A549 (cell line): ENCODE results near the gene TMEM232. TPM values are rescaled to one million over a fixed set of nuclear protein-coding genes. Genes with fewer than 3 reads are reported as not detected.

Experiments
- ATAC-seq, 2 experiments: fragments of 200-7000 bp in 1 of 2; fragments of >200 bp in 1 of 2; cut with Nextera tagmentation in 1 of 2; cut with Tn5 transposase in 1 of 2; 3 replicates each; pipeline versions ENCODE4 v1.8.0 to v1.9.1; 2018 to 2020; ENCODE audit warnings: mild to moderate bottlenecking in 1 of 2, moderate library complexity in 1 of 2
- CTCF ChIA-PET: fragments of 300-600 bp; sonication (Branson Sonifier 250); formaldehyde crosslinking; extraction: SDS; loops from one replicate; lab custom pipeline; 2021; ENCODE audit warnings: antibody characterized with exemption, inconsistent platforms; lab: Yijun Ruan, JAX
- POLR2A ChIA-PET: fragments of 350-600 bp; formaldehyde crosslinking; extraction: SDS; loops from one replicate; lab custom pipeline; 2021; ENCODE audit warnings: antibody characterized with exemption, inconsistent platforms; lab: Yijun Ruan, JAX
- DNase-seq, 2 experiments: peaks; one replicate each; pipeline versions ENCODE4 v3.0.0 to v3.0.0-alpha.2; 2011 to 2016; ENCODE audit warnings: low read depth in 1 of 2, low spot score in 1 of 2
- FAIRE-seq: peaks from 2 replicates; lab custom pipeline; 2011; peaks lifted over from hg19 to GRCh38; lab: Jason Lieb, UNC
- H3K27ac ChIP-seq, 2 experiments: fragments of >200 bp; sonication (Bioruptor Twin); formaldehyde crosslinking; 3 replicates each; pipeline ENCODE4 v1.5.1; 2016 to 2017
- H3K4me1 ChIP-seq: fragments of >200 bp; sonication (Bioruptor Twin); formaldehyde crosslinking; 3 replicates; pipeline ENCODE4 v1.6.1; 2016
- H3K4me2 ChIP-seq: fragments of >200 bp; sonication (Bioruptor Twin); formaldehyde crosslinking; 3 replicates; pipeline ENCODE4 v1.6.1; 2016
- H3K4me3 ChIP-seq: fragments of >200 bp; sonication (Bioruptor Twin); formaldehyde crosslinking; 3 replicates; pipeline ENCODE4 v1.5.1; 2016
- H3K9me3 ChIP-seq: fragments of >200 bp; sonication (Bioruptor Twin); formaldehyde crosslinking; 3 replicates; pipeline ENCODE4 v1.6.1; 2016
- CBX8 ChIP-seq: fragments of 200-600 bp; sonication (generic); IDR thresholded peaks from 2 replicates; pipeline ENCODE4 v1.6.1; 2016
- CHD2 ChIP-seq: fragments of 150-350 bp; IDR thresholded peaks from 2 replicates; pipeline ENCODE4 v1.6.1; 2014; ENCODE audit warnings: low read length; ENCODE audit not compliant: partially characterized antibody
- CHD4 ChIP-seq: fragments of 200-600 bp; sonication (generic); IDR thresholded peaks from 2 replicates; pipeline ENCODE4 v1.6.1; 2016; ENCODE audit warnings: antibody characterized with exemption, mild to moderate bottlenecking, borderline replicate concordance
- CTCF ChIP-seq: fragments of >200 bp; sonication (Bioruptor Twin); formaldehyde crosslinking; IDR thresholded peaks from 3 replicates; pipeline ENCODE4 v1.5.1; 2016
- EHF ChIP-seq: fragments of 250-450 bp; sonication (Bioruptor Pico); IDR thresholded peaks from 2 replicates; pipeline ENCODE4 v1.5.0; 2020; ENCODE audit warnings: mild to moderate bottlenecking
- EHMT2 ChIP-seq: fragments of 200-600 bp; sonication (generic); IDR thresholded peaks from 2 replicates; pipeline ENCODE4 v1.6.1; 2016; ENCODE audit warnings: antibody characterized with exemption, low read depth, mild to moderate bottlenecking, moderate library complexity
- EP300 ChIP-seq, 2 experiments: fragments of >200 bp; sonication (Bioruptor Twin); formaldehyde crosslinking; IDR thresholded peaks; 2 replicates in 1 of 2; 3 replicates in 1 of 2; pipeline ENCODE4 v1.6.1; 2016 to 2017
- FOSL2 ChIP-seq, 2 experiments: fragments of 450-650 bp in 1 of 2; fragments of >200 bp in 1 of 2; sonication (Bioruptor Twin) in 1 of 2; formaldehyde crosslinking; IDR thresholded peaks; 2 replicates each; pipeline versions ENCODE4 v1.5.0 to v1.6.1; 2016 to 2020; ENCODE audit warnings: mild to moderate bottlenecking in 1 of 2, moderate library complexity in 1 of 2
- GATA3 ChIP-seq: IDR thresholded peaks from 2 replicates; pipeline ENCODE4 v1.6.1; 2012; ENCODE audit warnings: borderline replicate concordance
- HDAC2 ChIP-seq: fragments of 200-600 bp; sonication (generic); IDR thresholded peaks from 2 replicates; pipeline ENCODE4 v1.6.1; 2016
- HES2 ChIP-seq: fragments of >200 bp; sonication (Bioruptor Twin); formaldehyde crosslinking; IDR thresholded peaks from 2 replicates; pipeline ENCODE4 v1.6.1; 2016
- HEYL ChIP-seq: fragments of 250-450 bp; sonication (Bioruptor Pico); IDR thresholded peaks from 2 replicates; pipeline ENCODE4 v1.8.0; 2021; ENCODE audit warnings: mild to moderate bottlenecking, moderate library complexity
- HOXB13 ChIP-seq: fragments of 250-450 bp; sonication (Bioruptor Pico); IDR thresholded peaks from 2 replicates; pipeline ENCODE4 v1.5.0; 2020; ENCODE audit warnings: low read depth, mild to moderate bottlenecking, moderate library complexity
- KDM5A ChIP-seq: fragments of 200-600 bp; sonication (generic); IDR thresholded peaks from 2 replicates; pipeline ENCODE4 v1.6.1; 2016; ENCODE audit warnings: antibody characterized with exemption, mild to moderate bottlenecking
- MYC ChIP-seq: IDR thresholded peaks from 2 replicates; pipeline ENCODE4 v1.6.1; 2012; ENCODE audit warnings: mild to moderate bottlenecking, inconsistent platforms, low read length, improper control_type of control experiment, borderline replicate concordance
- NFE2L2 ChIP-seq: fragments of 150-350 bp; conservative IDR thresholded peaks from 2 replicates; pipeline ENCODE4 v1.6.1; 2014; ENCODE audit warnings: low read length
- NR3C1 ChIP-seq: fragments of >200 bp; sonication (Bioruptor Twin); formaldehyde crosslinking; IDR thresholded peaks from 3 replicates; pipeline ENCODE4 v1.6.1; 2017
- PHF8 ChIP-seq: fragments of 200-600 bp; sonication (generic); IDR thresholded peaks from 2 replicates; pipeline ENCODE4 v1.6.1; 2016; ENCODE audit warnings: low read depth, mild to moderate bottlenecking, antibody characterized with exemption, moderate library complexity, borderline replicate concordance
- POLR2A ChIP-seq: IDR thresholded peaks from 2 replicates; pipeline ENCODE4 v1.6.1; 2012; ENCODE audit warnings: mild to moderate bottlenecking, low read length
- POLR2AphosphoS2 ChIP-seq: conservative IDR thresholded peaks from 2 replicates; pipeline ENCODE4 v1.6.1; 2012; ENCODE audit warnings: low read length, improper control_type of control experiment, inconsistent platforms
- RARB ChIP-seq: fragments of 250-450 bp; sonication (Bioruptor Pico); IDR thresholded peaks from 2 replicates; pipeline ENCODE4 v1.8.0; 2021; ENCODE audit warnings: mild to moderate bottlenecking, moderate library complexity
- SMC3 ChIP-seq: fragments of >200 bp; sonication (Bioruptor Twin); formaldehyde crosslinking; IDR thresholded peaks from 3 replicates; pipeline ENCODE4 v1.6.1; 2018; ENCODE audit warnings: inconsistent platforms
- TFCP2L1 ChIP-seq: fragments of 250-450 bp; sonication (Bioruptor Pico); IDR thresholded peaks from 2 replicates; pipeline ENCODE4 v1.5.0; 2021; ENCODE audit warnings: mild to moderate bottlenecking
- USF2 ChIP-seq: fragments of 450-650 bp; IDR thresholded peaks from 2 replicates; pipeline ENCODE4 v1.6.1; 2014; ENCODE audit warnings: antibody characterized with exemption
- ZNF302 ChIP-seq: fragments of 250-450 bp; sonication (Bioruptor Pico); IDR thresholded peaks from 2 replicates; pipeline ENCODE4 v1.9.0; 2021; ENCODE audit warnings: inconsistent platforms, mild to moderate bottlenecking, moderate library complexity
- WGBS: methylation state at CpG from one replicate; pipeline ENCODE4 v1.1.6; 2017; ENCODE audit errors: missing lambda C conversion rate; 5-methylcytosine and 5-hydroxymethylcytosine counted together
- polyA plus RNA-seq, 4 experiments: library from polyadenylated mRNA; depleted of rRNA in 3 of 4; stranded (reverse); fragments of >200 nt; fragmentation: RNase III in 1 of 4; extraction: RNeasy Plus Mini Kit Qiagen cat#74134 plus additional on column Dnase treatment in 1 of 4; gene quantifications; 2 replicates in 3 of 4; 3 replicates in 1 of 4; pipeline ENCODE4 v1.2.3, GENCODE V29; 2011 to 2017

Gene TMEM232
- polyA plus RNA-seq, 2 of the 4 experiments (the other 2 are of a cell fraction) = 0.12 to 0.39 TPM

GRCh38 chr5:110545716-110546115, 180.8 kb downstream of the TMEM232 start:
- DNase-seq (no peak), FAIRE-seq (no peak), ATAC-seq (no peak)
- CTCF ChIA-PET = no interaction called here
- no peaks in the 10 kb centered on the region for H3K4me1 ChIP-seq
- no peak overlapping the region for H3K4me3 ChIP-seq
- POLR2A ChIA-PET = no interaction called here
- no peak overlapping the region for H3K4me2 ChIP-seq
- TF ChIP-seq PHF8 (no peak), HES2 (no peak), HEYL (no peak), GATA3 (no peak), POLR2A (no peak), TFCP2L1 (no peak)
- H3K9me3 ChIP-seq = no peaks in the 10 kb centered on the region
- WGBS = 17% methylated on average over 1 of the region's 1 CpG
- H3K27ac ChIP-seq = no peak overlapping the region

GRCh38 chr5:110544603-110545002, 181.9 kb downstream of the TMEM232 start:
- DNase-seq (no peak), FAIRE-seq (no peak), ATAC-seq (no peak)
- WGBS = 39% methylated on average over 1 of the region's 1 CpG
- Histone ChIP-seq H3K4me3 (no peak overlapping the region), H3K4me1 (no peaks in the 10 kb centered on the region), H3K9me3 (no peaks in the 10 kb centered on the region), H3K4me2 (no peak overlapping the region), H3K27ac (no peak overlapping the region)
- TF ChIP-seq NR3C1 (no peak), FOSL2 (IDR thresholded peaks at IDR 0.05) (no peak), FOSL2 (CRISPR knock-in tag; IDR thresholded peaks at IDR 0.05) (no peak), EHF (CRISPR knock-in tag) (no peak), CHD2 (no peak), MYC (no peak), EP300 (IDR thresholded peaks at IDR 0.05) (no peak), CHD4 (no peak), POLR2AphosphoS2 (no peak), CTCF (no peak)
- POLR2A ChIA-PET = no interaction called here
- CTCF ChIA-PET = no interaction called here

- Histone ChIP-seq H3K4me2 (peak overlapping the region; percentile 28; the same call in 1 of the 3 replicates), H3K9me3 (no peaks in the 10 kb centered on the region), H3K27ac (no peak overlapping the region), H3K4me1 (no peaks in the 10 kb centered on the region), H3K4me3 (no peak overlapping the region)
- CTCF ChIA-PET = no interaction called here
- ATAC-seq (no peak), FAIRE-seq (no peak), DNase-seq (no peak)
- POLR2A ChIA-PET = no interaction called here
- no peak for TF ChIP-seq ZNF302
- no peak for TF ChIP-seq CHD2
- no peak for TF ChIP-seq KDM5A
- no peak for TF ChIP-seq HEYL
- TF ChIP-seq SMC3 = no peak
- TF ChIP-seq NFE2L2 = no peak
- no peak for TF ChIP-seq GATA3
- TF ChIP-seq HDAC2 = no peak
- no peak for TF ChIP-seq USF2
- TF ChIP-seq RARB = no peak
- TF ChIP-seq HOXB13 (CRISPR knock-in tag) = no peak
- TF ChIP-seq CBX8 = no peak
- no peak for TF ChIP-seq EHMT2
- 11% methylated on average over 3 of the region's 3 CpGs for WGBS
Measured at GRCh38 chr5:110542949-110543348, 183.5 kb downstream of the TMEM232 start.
